GM13977 (cell line): ENCODE results near the gene ZNF618.

ENCODE experiments used
- DNase-seq: peaks from one replicate; pipeline ENCODE4 v3.0.0; 2012; ENCODE audit warnings: low spot score
- in situ Hi-C: fragments of 300-500 bp; cut with MboI; formaldehyde crosslinking; loops from one replicate; pipeline ENCODE4 v1.12.0; 2022; ENCODE audit warnings: low sequenced_read_pairs, low pct_unique_long_range_greater_than_20kb, mixed read lengths, inconsistent platforms; ENCODE audit not compliant: unreplicated experiment
- TF ChIP-seq, protein P1 (sequence below): IDR thresholded peaks from 2 replicates; pipeline ENCODE4 v1.5.1; 2012; ENCODE audit warnings: mild to moderate bottlenecking, control low read depth; ENCODE audit not compliant: insufficient read depth; ENCODE audit errors: extremely low read depth, missing control alignments

Gene ZNF618

DNA sequence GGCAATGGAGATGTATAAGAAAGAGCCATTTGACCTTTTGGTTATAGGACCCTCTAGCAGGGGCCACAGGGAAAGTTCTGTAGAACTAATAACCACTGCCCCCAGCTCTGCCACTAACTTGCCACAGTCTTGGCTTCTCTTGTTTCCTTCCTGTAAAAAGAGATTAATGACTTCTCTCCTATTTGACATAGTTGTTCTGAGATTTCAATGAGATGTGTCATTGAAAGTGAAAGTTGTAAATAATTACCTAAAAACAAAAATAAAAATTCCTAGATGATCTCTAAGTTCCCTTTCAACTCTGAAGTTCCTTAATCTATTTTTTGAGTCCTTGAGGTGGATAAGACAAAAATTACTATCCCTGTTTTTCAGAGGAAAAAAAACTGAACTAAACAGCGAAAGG, 224.4 kb downstream of the ZNF618 start:
- no peak for DNase-seq
- in situ Hi-C loops = loop anchor here (25.0 kb wide), 1 partner anchor 187 kb away; no protein-coding TSS in a partner anchor
- TF ChIP-seq, protein P1, sequence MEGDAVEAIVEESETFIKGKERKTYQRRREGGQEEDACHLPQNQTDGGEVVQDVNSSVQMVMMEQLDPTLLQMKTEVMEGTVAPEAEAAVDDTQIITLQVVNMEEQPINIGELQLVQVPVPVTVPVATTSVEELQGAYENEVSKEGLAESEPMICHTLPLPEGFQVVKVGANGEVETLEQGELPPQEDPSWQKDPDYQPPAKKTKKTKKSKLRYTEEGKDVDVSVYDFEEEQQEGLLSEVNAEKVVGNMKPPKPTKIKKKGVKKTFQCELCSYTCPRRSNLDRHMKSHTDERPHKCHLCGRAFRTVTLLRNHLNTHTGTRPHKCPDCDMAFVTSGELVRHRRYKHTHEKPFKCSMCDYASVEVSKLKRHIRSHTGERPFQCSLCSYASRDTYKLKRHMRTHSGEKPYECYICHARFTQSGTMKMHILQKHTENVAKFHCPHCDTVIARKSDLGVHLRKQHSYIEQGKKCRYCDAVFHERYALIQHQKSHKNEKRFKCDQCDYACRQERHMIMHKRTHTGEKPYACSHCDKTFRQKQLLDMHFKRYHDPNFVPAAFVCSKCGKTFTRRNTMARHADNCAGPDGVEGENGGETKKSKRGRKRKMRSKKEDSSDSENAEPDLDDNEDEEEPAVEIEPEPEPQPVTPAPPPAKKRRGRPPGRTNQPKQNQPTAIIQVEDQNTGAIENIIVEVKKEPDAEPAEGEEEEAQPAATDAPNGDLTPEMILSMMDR = no peak

DNA sequence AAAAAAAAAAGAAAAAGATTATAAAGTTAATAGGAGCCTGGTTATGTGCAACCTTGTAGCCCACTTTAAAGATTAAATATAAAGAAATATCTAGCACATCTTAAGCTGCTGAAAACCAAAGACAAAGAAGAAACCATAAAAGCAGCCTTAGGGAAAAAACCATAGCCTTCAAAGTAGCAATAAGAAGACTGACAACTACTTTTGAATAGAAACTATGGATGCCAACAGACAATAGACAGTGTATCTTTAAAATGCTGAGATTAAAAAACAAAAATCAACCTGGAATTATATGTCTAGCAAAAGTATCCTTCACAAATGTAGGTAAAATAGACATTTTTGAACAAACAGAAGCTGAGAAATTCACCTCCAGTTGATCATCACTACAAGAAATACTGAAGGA, 226.4 kb downstream of the ZNF618 start:
- in situ Hi-C loops = loop anchor here (25.0 kb wide), 1 partner anchor 185 kb away; no protein-coding TSS in a partner anchor

GRCh38 chr9:114105236-114105635, 229.1 kb downstream of the ZNF618 start:
- TF ChIP-seq, protein P1 = no peak
- DNase-seq = no peak
- in situ Hi-C loops = loop anchor here (25.0 kb wide), 1 partner anchor 182 kb away; no protein-coding TSS in a partner anchor

More for the DNA sequence above, 226.4 kb downstream of the ZNF618 start:
- no peak for DNase-seq
- TF ChIP-seq, protein P1 = no peak
